HEK293 (cell line): Measurements from ENCODE around the gene THUMPD1.

Experiments
- ATF2 ChIP-seq: fragments of 450-650 bp; formaldehyde crosslinking; IDR thresholded peaks from 2 replicates; pipeline ENCODE4 v1.5.1; 2016; ENCODE audit warnings: missing biosample characterization, missing genetic modification characterization, low read depth
- TCF7L2 ChIP-seq: IDR thresholded peaks from 2 replicates; pipeline ENCODE4 v1.6.1; 2011; ENCODE audit warnings: low read depth, mild to moderate bottlenecking, inconsistent platforms, low read length, moderate library complexity, borderline replicate concordance
- ZNF362 ChIP-seq: fragments of 450-650 bp; formaldehyde crosslinking; IDR thresholded peaks from 2 replicates; pipeline ENCODE4 v1.5.1; 2016; ENCODE audit warnings: missing biosample characterization, missing genetic modification characterization
- TF ChIP-seq, protein P1 (sequence below): fragments of 450-650 bp; formaldehyde crosslinking; IDR thresholded peaks from 2 replicates; pipeline ENCODE4 v1.5.1; 2016; ENCODE audit warnings: missing biosample characterization, missing genetic modification characterization

- TF ChIP-seq ATF2: peak; percentile 60
- no peak for TF ChIP-seq ZNF362 (tag by site-specific recombination)
- TF ChIP-seq, protein P1, sequence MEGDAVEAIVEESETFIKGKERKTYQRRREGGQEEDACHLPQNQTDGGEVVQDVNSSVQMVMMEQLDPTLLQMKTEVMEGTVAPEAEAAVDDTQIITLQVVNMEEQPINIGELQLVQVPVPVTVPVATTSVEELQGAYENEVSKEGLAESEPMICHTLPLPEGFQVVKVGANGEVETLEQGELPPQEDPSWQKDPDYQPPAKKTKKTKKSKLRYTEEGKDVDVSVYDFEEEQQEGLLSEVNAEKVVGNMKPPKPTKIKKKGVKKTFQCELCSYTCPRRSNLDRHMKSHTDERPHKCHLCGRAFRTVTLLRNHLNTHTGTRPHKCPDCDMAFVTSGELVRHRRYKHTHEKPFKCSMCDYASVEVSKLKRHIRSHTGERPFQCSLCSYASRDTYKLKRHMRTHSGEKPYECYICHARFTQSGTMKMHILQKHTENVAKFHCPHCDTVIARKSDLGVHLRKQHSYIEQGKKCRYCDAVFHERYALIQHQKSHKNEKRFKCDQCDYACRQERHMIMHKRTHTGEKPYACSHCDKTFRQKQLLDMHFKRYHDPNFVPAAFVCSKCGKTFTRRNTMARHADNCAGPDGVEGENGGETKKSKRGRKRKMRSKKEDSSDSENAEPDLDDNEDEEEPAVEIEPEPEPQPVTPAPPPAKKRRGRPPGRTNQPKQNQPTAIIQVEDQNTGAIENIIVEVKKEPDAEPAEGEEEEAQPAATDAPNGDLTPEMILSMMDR (tag by site-specific recombination): no peak; the same call in 1 of the 2 replicates
- TF ChIP-seq TCF7L2: no peak
Observed at GRCh38 chr16:20741554-20742285, at the start of gene THUMPD1.
